ENCODE measurements around the gene FMN2. TPM values are rescaled to one million over a fixed set of nuclear protein-coding genes. Genes with fewer than 3 reads are reported as not detected.

Gene FMN2
- total RNA-seq, 1 donor from 2014 or later: 13.2 TPM

GRCh38 chr1:240356568-240356967, 264.9 kb downstream of the FMN2 start:
- no peak overlapping the region for H3K27ac Mint-ChIP-seq (ENCODE audit: unreplicated experiment)
- H3K36me3 Mint-ChIP-seq (ENCODE audit: low read depth): peaks cover 6% of the 10 kb centered on the region
- TF ChIP-seq, protein P1, sequence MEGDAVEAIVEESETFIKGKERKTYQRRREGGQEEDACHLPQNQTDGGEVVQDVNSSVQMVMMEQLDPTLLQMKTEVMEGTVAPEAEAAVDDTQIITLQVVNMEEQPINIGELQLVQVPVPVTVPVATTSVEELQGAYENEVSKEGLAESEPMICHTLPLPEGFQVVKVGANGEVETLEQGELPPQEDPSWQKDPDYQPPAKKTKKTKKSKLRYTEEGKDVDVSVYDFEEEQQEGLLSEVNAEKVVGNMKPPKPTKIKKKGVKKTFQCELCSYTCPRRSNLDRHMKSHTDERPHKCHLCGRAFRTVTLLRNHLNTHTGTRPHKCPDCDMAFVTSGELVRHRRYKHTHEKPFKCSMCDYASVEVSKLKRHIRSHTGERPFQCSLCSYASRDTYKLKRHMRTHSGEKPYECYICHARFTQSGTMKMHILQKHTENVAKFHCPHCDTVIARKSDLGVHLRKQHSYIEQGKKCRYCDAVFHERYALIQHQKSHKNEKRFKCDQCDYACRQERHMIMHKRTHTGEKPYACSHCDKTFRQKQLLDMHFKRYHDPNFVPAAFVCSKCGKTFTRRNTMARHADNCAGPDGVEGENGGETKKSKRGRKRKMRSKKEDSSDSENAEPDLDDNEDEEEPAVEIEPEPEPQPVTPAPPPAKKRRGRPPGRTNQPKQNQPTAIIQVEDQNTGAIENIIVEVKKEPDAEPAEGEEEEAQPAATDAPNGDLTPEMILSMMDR (conservative IDR thresholded peaks at IDR 0.05): no peak
- H3K27me3 Mint-ChIP-seq (ENCODE audit: low read depth): no peaks in the 10 kb centered on the region
- H3K9me3 Mint-ChIP-seq: no peaks in the 10 kb centered on the region
- DNase-seq (ENCODE audit: low read depth, low spot score): no peak
- H3K4me3 Mint-ChIP-seq: no peak overlapping the region
- peaks cover 5% of the 10 kb centered on the region for H3K4me1 Mint-ChIP-seq

- no peaks in the 10 kb centered on the region for H3K4me1 Mint-ChIP-seq
- no peak overlapping the region for H3K27ac Mint-ChIP-seq (ENCODE audit: unreplicated experiment)
- no peak for DNase-seq (ENCODE audit: low read depth, low spot score)
- H3K4me3 Mint-ChIP-seq: no peak overlapping the region
- no peaks in the 10 kb centered on the region for H3K9me3 Mint-ChIP-seq
- TF ChIP-seq, protein P1 (conservative IDR thresholded peaks at IDR 0.05): no peak
- H3K27me3 Mint-ChIP-seq (ENCODE audit: low read depth): no peaks in the 10 kb centered on the region
- H3K36me3 Mint-ChIP-seq (ENCODE audit: low read depth): peaks cover 7% of the 10 kb centered on the region
These were observed 270.4 kb downstream of the FMN2 start for GRCh38 chr1:240362046-240362445.

DNA sequence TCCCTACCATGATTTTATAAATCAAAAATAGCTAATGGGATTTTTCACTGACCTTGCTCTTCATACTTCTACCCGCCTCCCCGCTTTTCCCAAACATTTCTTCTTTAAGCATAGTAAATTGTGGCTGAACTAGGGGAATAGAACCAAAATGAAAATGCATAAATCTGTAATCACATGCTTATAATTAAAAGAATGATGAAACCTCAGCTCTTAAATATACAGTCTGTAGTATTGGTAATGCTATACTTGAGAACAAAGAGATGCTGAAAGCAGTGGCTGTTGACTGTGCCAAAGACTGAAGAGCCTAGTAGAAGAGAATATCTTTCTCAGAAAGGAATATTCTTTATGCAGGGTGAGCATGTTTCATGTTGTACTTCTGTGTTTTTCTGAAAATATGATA, 271.1 kb downstream of the FMN2 start:
- Mint-ChIP-seq H3K36me3 (ENCODE audit: low read depth) (peaks cover 11% of the 10 kb centered on the region), H3K27me3 (ENCODE audit: low read depth) (no peaks in the 10 kb centered on the region), H3K4me1 (no peaks in the 10 kb centered on the region), H3K4me3 (no peak overlapping the region), H3K9me3 (no peaks in the 10 kb centered on the region), H3K27ac (ENCODE audit: unreplicated experiment) (no peak overlapping the region)
- no peak for DNase-seq (ENCODE audit: low read depth, low spot score)
- TF ChIP-seq, protein P1 (conservative IDR thresholded peaks at IDR 0.05): no peak

DNA sequence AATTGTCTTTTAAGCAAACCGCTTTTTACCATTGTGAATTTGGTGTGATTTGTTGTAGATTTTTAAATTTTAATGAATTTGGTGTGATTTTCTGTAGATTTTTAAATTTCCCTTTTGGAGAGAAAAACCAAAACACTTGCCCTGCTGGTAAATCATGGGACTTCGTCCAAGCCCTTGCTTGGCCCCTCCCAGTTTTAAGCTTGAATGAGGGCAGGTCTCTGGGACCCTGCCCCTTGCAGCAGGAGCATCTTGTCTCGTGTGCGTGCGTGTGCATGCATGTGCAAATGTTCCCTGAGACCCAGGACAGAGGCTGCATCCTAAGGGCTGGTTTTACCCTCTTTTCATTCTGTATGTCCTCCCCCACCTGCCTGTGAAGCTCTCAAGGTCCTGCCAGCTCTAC, 271.6 kb downstream of the FMN2 start:
- no peak for DNase-seq (ENCODE audit: low read depth, low spot score)
- no peaks in the 10 kb centered on the region for H3K27me3 Mint-ChIP-seq (ENCODE audit: low read depth)
- H3K27ac Mint-ChIP-seq (ENCODE audit: unreplicated experiment): no peak overlapping the region
- H3K4me3 Mint-ChIP-seq: no peak overlapping the region
- TF ChIP-seq, protein P1 (conservative IDR thresholded peaks at IDR 0.05): no peak
- H3K9me3 Mint-ChIP-seq: no peaks in the 10 kb centered on the region
- H3K4me1 Mint-ChIP-seq: no peaks in the 10 kb centered on the region
- peaks cover 12% of the 10 kb centered on the region for H3K36me3 Mint-ChIP-seq (ENCODE audit: low read depth)

DNA sequence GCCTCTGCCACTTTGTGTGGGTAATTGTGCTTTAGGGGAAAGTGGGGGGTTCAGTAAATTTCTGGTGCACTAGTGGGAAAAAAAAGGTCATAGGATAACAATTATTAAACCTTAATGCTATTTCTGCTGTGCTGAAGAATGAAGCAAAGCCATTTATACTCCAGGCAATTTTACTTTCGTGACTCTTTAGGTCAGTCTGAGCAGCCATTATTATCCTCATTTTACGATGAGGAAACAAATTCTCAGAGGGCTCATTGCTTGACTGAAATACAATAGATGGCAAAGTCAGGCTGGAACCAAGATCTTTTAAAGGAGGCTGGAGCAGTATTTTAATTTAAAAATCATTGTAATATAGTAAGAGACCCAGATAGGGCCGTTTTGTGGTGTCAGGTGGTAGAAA, 272.2 kb downstream of the FMN2 start:
- Mint-ChIP-seq H3K36me3 (ENCODE audit: low read depth) (peaks cover 12% of the 10 kb centered on the region), H3K4me3 (no peak overlapping the region), H3K9me3 (no peaks in the 10 kb centered on the region), H3K27me3 (ENCODE audit: low read depth) (no peaks in the 10 kb centered on the region), H3K27ac (ENCODE audit: unreplicated experiment) (no peak overlapping the region), H3K4me1 (no peaks in the 10 kb centered on the region)
- DNase-seq (ENCODE audit: low read depth, low spot score): no peak
- TF ChIP-seq, protein P1 (conservative IDR thresholded peaks at IDR 0.05): no peak

GRCh38 chr1:240366636-240367035, 275.0 kb downstream of the FMN2 start:
- Mint-ChIP-seq H3K27me3 (ENCODE audit: low read depth) (no peaks in the 10 kb centered on the region), H3K36me3 (ENCODE audit: low read depth) (peaks cover 9% of the 10 kb centered on the region), H3K4me1 (no peaks in the 10 kb centered on the region), H3K9me3 (no peaks in the 10 kb centered on the region), H3K27ac (ENCODE audit: unreplicated experiment) (no peak overlapping the region), H3K4me3 (no peak overlapping the region)
- no peak for DNase-seq (ENCODE audit: low read depth, low spot score)
- TF ChIP-seq, protein P1 (conservative IDR thresholded peaks at IDR 0.05): no peak
